ENCODE results near the gene PMEPA1. TPM values are rescaled to one million over a fixed set of nuclear protein-coding genes. Genes with fewer than 3 reads are reported as not detected.

The PMEPA1 gene
- total RNA-seq, 4 donors from 2014 or later: 10.4 to 37.8 (median 17.4) TPM

GRCh38 chr20:57680131-57680716, 29.6 kb downstream of the PMEPA1 start:
- H3K27ac ChIP-seq (replicated peaks in 1 of 4): peak overlapping the region in 1 of 4 donors; percentile 77
- H3K27me3 ChIP-seq: no peaks in the 10 kb centered on the region
- WGBS: 68% methylated on average over 12 of the region's 12 CpGs
- no peaks in the 10 kb centered on the region for H3K9me3 ChIP-seq
- DNase-seq (ENCODE audit: extremely low spot score): no peak
- H3K36me3 ChIP-seq: no peaks in the 10 kb centered on the region
- H3K4me1 ChIP-seq: peaks cover 37 to 90% (median 79%) of the 10 kb centered on the region in 4 donors
- no peak overlapping the region for H3K4me3 ChIP-seq
- TF ChIP-seq POLR2AphosphoS5 (IDR thresholded peaks at IDR 0.05) (no peak), EP300 (IDR thresholded peaks at IDR 0.05) (no peak), CTCF (IDR thresholded peaks at IDR 0.05) (no peak), POLR2A (IDR thresholded peaks at IDR 0.05; ENCODE audit: low read depth) (no peak)
- intact Hi-C loops (cut with DNase I): loop anchor here (10.0 kb wide), 1 partner anchor 65 kb away; no protein-coding TSS in a partner anchor

- intact Hi-C loops (cut with DNase I): no loop called here
- no peak for TF ChIP-seq EP300 (IDR thresholded peaks at IDR 0.05)
- no peak for TF ChIP-seq POLR2AphosphoS5 (IDR thresholded peaks at IDR 0.05)
- TF ChIP-seq CTCF (IDR thresholded peaks at IDR 0.05): no peak
- no peak for TF ChIP-seq POLR2A (IDR thresholded peaks at IDR 0.05; ENCODE audit: low read depth)
- H3K4me1 ChIP-seq: peaks cover 27 to 85% (median 76%) of the 10 kb centered on the region in 4 donors
- H3K4me3 ChIP-seq: no peak overlapping the region
- no peaks in the 10 kb centered on the region for H3K36me3 ChIP-seq
- H3K27me3 ChIP-seq: no peaks in the 10 kb centered on the region
- H3K9me3 ChIP-seq: no peaks in the 10 kb centered on the region
- no peak overlapping the region for H3K27ac ChIP-seq (replicated peaks in 1 of 4)
- 88% methylated on average over 6 of the region's 6 CpGs for WGBS
- no peak for DNase-seq (ENCODE audit: extremely low spot score)
Measured at GRCh38 chr20:57679113-57679512, 30.7 kb downstream of the PMEPA1 start.

- no peak overlapping the region for H3K4me3 ChIP-seq
Measured at GRCh38 chr20:57678340-57678739, 31.5 kb downstream of the PMEPA1 start.

GRCh38 chr20:57677584-57677982, 32.2 kb downstream of the PMEPA1 start:
- intact Hi-C loops (cut with DNase I): no loop called here
- no peak for TF ChIP-seq POLR2AphosphoS5 (IDR thresholded peaks at IDR 0.05)
- TF ChIP-seq CTCF (IDR thresholded peaks at IDR 0.05): no peak
- TF ChIP-seq EP300 (IDR thresholded peaks at IDR 0.05): no peak
- TF ChIP-seq POLR2A (IDR thresholded peaks at IDR 0.05; ENCODE audit: low read depth): no peak
- Histone ChIP-seq H3K4me3 (no peak overlapping the region), H3K36me3 (no peaks in the 10 kb centered on the region), H3K4me1 (peaks cover 21 to 84% (median 70%) of the 10 kb centered on the region in 4 donors), H3K27ac (replicated peaks in 1 of 4) (no peak overlapping the region), H3K9me3 (no peaks in the 10 kb centered on the region), H3K27me3 (no peaks in the 10 kb centered on the region)
- 77% methylated on average over 5 of the region's 5 CpGs for WGBS
- DNase-seq (ENCODE audit: extremely low spot score): no peak

More at GRCh38 chr20:57678340-57678739, 31.5 kb downstream of the PMEPA1 start:
- no peaks in the 10 kb centered on the region for H3K9me3 ChIP-seq
- H3K4me1 ChIP-seq: peaks cover 23 to 84% (median 71%) of the 10 kb centered on the region in 4 donors
- no peaks in the 10 kb centered on the region for H3K27me3 ChIP-seq
- intact Hi-C loops (cut with DNase I): no loop called here
- DNase-seq (ENCODE audit: extremely low spot score): no peak
- no peaks in the 10 kb centered on the region for H3K36me3 ChIP-seq
- WGBS: 68% methylated on average over 12 of the region's 12 CpGs
- H3K27ac ChIP-seq (replicated peaks in 1 of 4): no peak overlapping the region
- TF ChIP-seq POLR2AphosphoS5 (IDR thresholded peaks at IDR 0.05) (no peak), CTCF (IDR thresholded peaks at IDR 0.05) (no peak), EP300 (IDR thresholded peaks at IDR 0.05) (no peak), POLR2A (IDR thresholded peaks at IDR 0.05; ENCODE audit: low read depth) (no peak)
